GM21723 (cell line): Measurements from ENCODE around the gene SLC4A8.
"Not testable (repeated sequence)": the region's sequence is repeated elsewhere in the genome, so short reads cannot be mapped to it uniquely, and the experiment has no call there.

ENCODE experiments used
- ATAC-seq: cut with Tn5 transposase; IDR thresholded peaks from one replicate; pipeline ENCODE4 v1.9.1; 2021; ENCODE audit warnings: mild to moderate bottlenecking, moderate library complexity; ENCODE audit not compliant: unreplicated experiment

The SLC4A8 gene

DNA sequence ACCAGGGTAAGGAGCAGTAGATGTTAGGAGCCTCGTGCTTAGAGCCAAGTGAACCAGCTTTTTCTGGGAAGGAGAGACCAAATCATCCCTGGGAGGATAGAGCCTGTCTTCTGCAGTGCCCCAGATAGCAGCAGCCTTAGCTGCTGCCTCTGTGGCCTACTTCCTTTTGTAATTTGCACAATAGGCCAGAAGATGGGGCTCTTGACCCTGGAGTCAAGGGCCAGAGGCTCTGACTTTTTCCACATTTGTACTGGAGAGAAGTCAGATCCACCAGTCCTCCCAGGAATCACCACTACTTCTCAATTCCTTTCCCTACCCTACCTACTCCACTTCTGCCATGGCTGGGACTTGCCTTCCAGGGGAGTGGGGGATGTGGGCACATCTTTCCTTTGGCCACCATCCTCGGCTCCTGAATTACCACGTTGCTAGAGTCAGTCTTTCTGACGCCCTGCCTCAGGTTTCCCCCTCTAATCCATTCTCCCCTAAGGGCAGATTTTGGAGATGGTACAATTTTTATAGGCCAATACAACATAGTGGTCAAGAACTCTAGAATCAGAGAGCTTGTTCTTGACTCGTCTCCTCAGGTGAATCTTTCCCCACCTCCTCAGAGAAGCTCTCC is 3.3 kb upstream of the SLC4A8 start:
- ATAC-seq: no peak

DNA sequence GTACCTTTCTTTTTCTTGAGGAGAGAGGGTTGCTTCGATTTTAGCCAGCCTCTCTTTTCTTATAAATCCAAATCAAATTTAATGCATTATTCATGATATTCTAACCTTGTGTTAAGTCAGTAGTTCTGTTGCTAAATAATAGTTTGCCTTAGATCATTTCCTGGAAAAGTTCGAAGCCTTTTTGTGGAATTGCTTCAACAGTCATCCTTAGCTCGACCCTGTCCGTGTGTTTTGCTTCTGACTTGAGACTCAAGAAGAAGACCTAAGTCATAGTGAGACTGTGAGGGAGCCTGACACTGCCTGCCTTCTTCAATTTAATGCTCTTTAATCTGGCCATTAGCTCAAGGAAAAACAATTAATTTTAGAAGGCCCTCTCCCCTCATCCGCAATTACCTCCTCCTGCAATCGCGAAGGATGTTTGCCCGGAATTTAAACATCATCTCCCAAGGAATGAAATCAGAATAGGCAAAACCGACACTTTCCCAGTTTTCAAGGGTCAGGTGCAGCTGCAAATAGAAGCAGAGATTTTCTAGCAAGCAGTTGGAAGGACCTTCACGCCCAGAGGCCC is 453 bp upstream of the SLC4A8 start:
- ATAC-seq: no peak

DNA sequence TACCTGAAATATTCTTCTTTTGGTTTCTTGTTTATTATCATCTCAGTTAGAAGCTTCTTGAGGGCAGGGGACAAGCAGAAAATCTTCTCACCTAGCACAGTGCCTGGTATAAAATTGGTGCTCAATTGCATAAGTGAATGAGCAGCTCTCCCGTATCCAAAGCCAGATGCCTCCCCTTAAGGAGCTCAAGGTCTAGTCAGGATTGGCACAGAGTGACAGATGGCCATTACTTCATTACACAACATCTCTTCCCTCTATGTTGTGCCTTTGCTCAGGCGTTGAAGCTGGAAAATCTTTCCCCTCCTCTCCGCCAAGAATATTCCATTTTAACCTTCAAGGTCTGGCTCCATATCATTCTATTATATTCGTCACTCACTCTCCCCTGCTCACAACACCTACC is 3.6 kb downstream of the SLC4A8 start:
- no peak for ATAC-seq

DNA sequence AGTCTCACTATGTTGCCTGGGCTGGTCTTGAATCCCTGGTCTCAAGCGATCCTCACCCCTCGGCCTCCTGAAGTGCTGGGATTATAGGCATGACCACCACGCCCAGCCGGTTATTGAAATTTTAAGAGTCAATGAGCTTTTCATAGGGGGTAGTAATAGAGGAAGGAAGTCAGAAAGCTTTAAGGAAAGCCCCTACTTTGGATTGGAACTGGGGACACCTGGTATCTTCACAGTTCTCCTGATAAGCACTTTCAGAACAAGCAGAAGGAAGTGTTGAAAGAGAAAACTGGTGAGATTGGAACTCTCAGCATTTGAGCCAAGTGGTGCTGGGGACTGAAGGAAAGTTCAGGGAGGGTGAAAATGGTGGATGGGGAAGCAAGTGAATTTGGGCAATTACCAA is 5.1 kb downstream of the SLC4A8 start:
- no peak for ATAC-seq

DNA sequence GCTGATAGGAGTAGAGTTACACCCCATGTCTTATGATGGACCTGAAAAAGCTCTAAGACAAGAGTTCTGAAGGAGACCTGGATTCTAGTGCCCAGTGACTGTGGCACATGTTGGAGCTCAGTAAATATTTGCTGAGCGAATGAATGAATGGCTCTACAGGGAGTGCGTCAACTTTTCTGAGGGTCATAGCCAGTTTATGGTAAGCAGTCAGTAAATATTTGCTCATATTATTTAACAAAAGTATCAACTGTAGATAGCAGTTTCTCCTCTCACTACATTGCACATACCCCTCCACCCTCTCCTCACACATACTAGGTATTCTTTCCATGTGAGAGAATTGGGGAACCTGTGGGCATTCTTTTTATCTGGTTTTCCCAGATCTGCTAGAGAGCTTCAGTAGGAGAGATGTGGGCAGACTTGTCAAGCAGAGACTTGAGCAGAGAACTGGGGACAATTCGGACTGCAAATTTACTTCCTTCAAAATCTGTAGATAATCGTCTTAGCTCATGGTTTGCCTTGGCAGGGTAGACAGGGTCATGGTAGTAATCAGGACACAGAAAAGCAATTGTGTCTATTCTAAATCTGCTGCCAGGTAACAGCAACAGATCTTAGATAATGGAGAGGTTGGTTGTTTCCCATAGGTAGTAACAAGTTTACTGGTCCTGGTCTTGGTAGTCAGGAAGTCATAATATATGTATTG is 5.7 kb downstream of the SLC4A8 start:
- ATAC-seq: no peak

- ATAC-seq: no peak
Measured at GRCh38 chr12:51432921-51433320, 8.3 kb downstream of the SLC4A8 start.

- no peak for ATAC-seq
Measured at GRCh38 chr12:51434305-51434704, 9.7 kb downstream of the SLC4A8 start.

- ATAC-seq: no peak
Measured at GRCh38 chr12:51437431-51437830, 12.8 kb downstream of the SLC4A8 start.

DNA sequence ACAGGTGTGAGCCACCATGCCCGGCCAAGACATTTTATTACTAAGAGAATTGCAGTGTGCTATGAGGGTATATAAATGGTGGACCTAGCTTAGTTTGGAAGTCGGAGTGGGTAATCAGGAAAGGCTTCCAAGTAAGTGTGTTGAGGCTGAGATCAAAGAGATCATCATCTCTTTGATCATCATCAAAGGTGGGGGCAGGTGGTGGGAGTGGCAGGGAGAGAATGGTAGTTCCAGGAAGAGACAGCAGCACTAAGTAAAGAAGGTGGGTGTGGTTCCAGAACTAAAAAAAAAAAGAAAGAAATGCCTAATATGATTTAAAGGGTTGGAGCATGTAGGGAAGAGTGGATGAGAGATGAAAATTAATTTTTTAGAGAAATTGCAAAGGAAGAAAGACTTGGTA is 14.7 kb downstream of the SLC4A8 start:
- no peak for ATAC-seq

- ATAC-seq: no peak
Measured at GRCh38 chr12:51441583-51441982, 17.0 kb downstream of the SLC4A8 start.

DNA sequence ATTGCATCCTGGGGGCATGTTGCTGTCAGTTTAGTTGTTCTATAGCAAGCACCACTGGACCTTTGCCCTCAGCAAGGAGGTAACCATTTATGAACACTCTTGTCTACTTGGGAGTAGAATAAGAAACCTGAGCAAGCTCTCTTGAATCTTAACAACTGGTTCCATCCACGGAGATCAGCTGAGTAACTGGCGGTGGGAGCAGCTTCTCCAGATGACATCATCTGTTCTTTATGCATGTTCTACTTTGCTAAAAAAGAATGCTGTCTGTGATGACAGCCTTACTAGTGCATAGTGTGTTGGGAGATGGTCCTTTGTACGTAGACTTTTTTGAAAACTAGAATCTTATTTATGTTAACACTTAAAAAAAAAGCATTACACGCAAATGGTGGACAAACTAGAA is 17.7 kb downstream of the SLC4A8 start:
- no peak for ATAC-seq

- ATAC-seq: no peak
Measured at GRCh38 chr12:51443573-51443972, 18.9 kb downstream of the SLC4A8 start.

GRCh38 chr12:51448618-51449256 is 24.1 kb downstream of the SLC4A8 start:
- ATAC-seq: no peak

GRCh38 chr12:51449580-51450246 is 25.1 kb downstream of the SLC4A8 start:
- ATAC-seq: no peak

GRCh38 chr12:51450333-51450732 is 25.7 kb downstream of the SLC4A8 start:
- ATAC-seq: no peak

- no peak for ATAC-seq
Measured at GRCh38 chr12:51450806-51451205, 26.2 kb downstream of the SLC4A8 start.

- not testable (repeated sequence) for ATAC-seq
Measured at GRCh38 chr12:51454016-51454415, 29.4 kb downstream of the SLC4A8 start.

DNA sequence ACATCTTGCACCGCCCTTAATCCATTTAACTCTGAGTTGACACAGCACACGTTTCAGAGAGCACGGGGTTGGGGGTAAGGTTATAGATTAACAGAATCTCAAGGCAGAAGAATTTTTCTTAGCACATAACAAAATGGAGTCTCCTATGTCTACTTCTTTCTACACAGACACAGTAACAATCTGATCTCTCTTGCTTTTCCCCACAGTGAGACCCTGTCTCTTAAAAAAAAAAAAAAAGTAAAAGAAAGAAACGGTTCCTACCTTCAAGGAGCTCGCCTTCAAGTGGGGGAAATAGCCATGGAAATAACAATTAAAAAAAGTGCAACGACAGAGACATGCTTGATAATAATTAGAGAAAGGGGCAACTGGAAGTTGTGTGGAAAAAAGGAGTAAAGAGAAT is 30.4 kb downstream of the SLC4A8 start:
- not testable (repeated sequence) for ATAC-seq

DNA sequence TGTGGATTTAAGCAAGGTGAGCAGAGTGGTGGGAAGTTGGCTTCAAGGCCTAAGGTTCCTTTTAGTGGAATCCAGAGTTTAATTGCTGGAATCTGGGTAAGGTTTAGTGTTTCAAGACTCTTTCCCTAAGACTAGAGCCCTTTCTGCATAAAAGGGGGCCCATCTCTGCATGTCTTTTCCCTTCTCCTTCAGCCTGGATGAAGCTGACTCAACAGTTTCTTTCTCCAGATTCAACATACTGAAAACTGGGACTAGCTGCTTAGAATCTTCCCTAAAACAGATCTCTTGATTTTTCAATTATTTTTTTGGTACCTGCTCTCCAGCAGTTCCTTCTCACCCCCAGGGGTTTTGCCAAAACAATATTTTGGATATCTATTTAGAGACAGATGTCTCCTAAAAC is 34.0 kb downstream of the SLC4A8 start:
- ATAC-seq: no peak

DNA sequence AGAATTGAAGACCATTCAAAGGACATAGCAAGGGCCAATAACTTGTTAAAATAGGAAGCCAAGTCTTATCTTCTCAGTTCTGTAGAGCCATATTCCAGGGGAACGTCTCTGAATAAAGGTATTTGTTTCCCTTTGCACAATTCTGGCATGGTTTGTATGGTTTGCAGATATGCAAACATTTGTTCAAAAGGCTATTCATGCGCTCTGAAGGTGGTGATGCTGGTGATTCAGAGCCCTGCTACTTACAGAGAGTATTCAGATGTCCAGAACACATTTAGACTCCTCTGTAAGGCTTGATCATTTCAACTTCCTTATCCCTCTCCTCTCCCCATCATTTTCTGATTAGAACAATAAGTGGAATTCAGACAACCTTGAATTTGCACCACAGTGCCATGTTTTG is 35.9 kb downstream of the SLC4A8 start:
- ATAC-seq: no peak

DNA sequence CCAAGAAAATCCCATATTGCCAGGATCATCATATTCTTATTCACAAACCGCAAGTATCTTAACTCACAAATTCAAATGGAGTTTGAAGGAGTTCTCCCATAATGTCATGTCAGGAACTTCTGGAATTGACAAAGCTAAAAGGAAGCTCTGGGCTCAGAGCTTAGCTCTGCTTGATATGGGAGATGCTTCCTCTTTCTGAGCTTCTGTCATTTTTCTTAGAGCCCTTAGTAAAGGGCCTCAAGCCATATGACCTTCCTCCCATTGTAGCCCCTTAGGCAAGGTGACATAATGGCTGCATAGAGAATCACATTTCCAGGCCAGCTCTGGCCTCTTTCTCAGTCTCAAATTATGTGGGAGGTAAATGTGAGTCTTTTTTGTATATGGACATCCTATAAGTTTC is 40.9 kb downstream of the SLC4A8 start:
- ATAC-seq: no peak
